GM04503 (cell line): ENCODE data around the gene ZNRF1.
A peak's percentile ranks its signal among the peaks of the same experiment; 100 is the strongest.
"Not testable (repeated sequence)": the region's sequence is repeated elsewhere in the genome, so short reads cannot be mapped to it uniquely, and the experiment has no call there.

Source experiments
- DNase-seq: peaks from one replicate; pipeline ENCODE4 v3.0.0-alpha.2; 2012; ENCODE audit warnings: low read depth

The ZNRF1 gene

GRCh38 chr16:74998481-74999218 is at the start of gene ZNRF1:
TSS of gene ZNRF1 (plus strand) at chr16:74999024. CDS start at chr16:74999672, 648 bp downstream.
- no peak for DNase-seq

GRCh38 chr16:74949309-74949708 is 49.5 kb upstream of the ZNRF1 start:
- DNase-seq, result no peak

- no peak for DNase-seq
Observed at GRCh38 chr16:74950511-74950910, 48.3 kb upstream of the ZNRF1 start.

- no peak for DNase-seq
Observed at GRCh38 chr16:74951206-74951605, 47.6 kb upstream of the ZNRF1 start.

GRCh38 chr16:74951681-74952080 is 47.1 kb upstream of the ZNRF1 start:
- DNase-seq, result no peak

GRCh38 chr16:74954763-74955162 is 44.1 kb upstream of the ZNRF1 start:
- no peak for DNase-seq

GRCh38 chr16:74973304-74973703 is 25.5 kb upstream of the ZNRF1 start:
- DNase-seq, result no peak

- no peak for DNase-seq
Observed at GRCh38 chr16:74975591-74975990, 23.2 kb upstream of the ZNRF1 start.

- no peak for DNase-seq
Observed at GRCh38 chr16:74982256-74982655, 16.6 kb upstream of the ZNRF1 start.

GRCh38 chr16:74984194-74984528 is 14.7 kb upstream of the ZNRF1 start:
- DNase-seq, result no peak

GRCh38 chr16:74984529-74985296 is 14.1 kb upstream of the ZNRF1 start, which contains the start of gene WDR59:
TSS of gene WDR59 (minus strand) at chr16:74985123. CDS start at chr16:74985017, 106 bp downstream.
- peak; percentile 92 for DNase-seq

GRCh38 chr16:74987027-74987681 is 11.7 kb upstream of the ZNRF1 start:
- DNase-seq, result no peak

- not testable (repeated sequence) for DNase-seq
Observed at GRCh38 chr16:74989864-74990263, 9.0 kb upstream of the ZNRF1 start.

GRCh38 chr16:74990832-74991231 is 8.0 kb upstream of the ZNRF1 start:
- DNase-seq, result no peak

- no peak for DNase-seq
Observed at GRCh38 chr16:74991268-74991592, 7.6 kb upstream of the ZNRF1 start.

- DNase-seq, result no peak
Observed at GRCh38 chr16:74991593-74992403, 7.0 kb upstream of the ZNRF1 start.

GRCh38 chr16:74995986-74996385 is 2.8 kb upstream of the ZNRF1 start:
- no peak for DNase-seq

- no peak for DNase-seq
Observed at GRCh38 chr16:74997042-74997491, 1.8 kb upstream of the ZNRF1 start.

- DNase-seq, result no peak
Observed at GRCh38 chr16:74999219-74999608, 390 bp downstream of the ZNRF1 start.

GRCh38 chr16:74999609-75000480 is 1.0 kb downstream of the ZNRF1 start:
- DNase-seq, result no peak

- no peak for DNase-seq
Observed at GRCh38 chr16:75000481-75001081, 1.8 kb downstream of the ZNRF1 start.
